ENCODE measurements around the gene ARID5A.
"Not testable (repeated sequence)": the region's sequence is repeated elsewhere in the genome, so short reads cannot be mapped to it uniquely, and the experiment has no call there.

ARID5A gene, protein sequence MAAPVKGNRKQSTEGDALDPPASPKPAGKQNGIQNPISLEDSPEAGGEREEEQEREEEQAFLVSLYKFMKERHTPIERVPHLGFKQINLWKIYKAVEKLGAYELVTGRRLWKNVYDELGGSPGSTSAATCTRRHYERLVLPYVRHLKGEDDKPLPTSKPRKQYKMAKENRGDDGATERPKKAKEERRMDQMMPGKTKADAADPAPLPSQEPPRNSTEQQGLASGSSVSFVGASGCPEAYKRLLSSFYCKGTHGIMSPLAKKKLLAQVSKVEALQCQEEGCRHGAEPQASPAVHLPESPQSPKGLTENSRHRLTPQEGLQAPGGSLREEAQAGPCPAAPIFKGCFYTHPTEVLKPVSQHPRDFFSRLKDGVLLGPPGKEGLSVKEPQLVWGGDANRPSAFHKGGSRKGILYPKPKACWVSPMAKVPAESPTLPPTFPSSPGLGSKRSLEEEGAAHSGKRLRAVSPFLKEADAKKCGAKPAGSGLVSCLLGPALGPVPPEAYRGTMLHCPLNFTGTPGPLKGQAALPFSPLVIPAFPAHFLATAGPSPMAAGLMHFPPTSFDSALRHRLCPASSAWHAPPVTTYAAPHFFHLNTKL

DNA sequence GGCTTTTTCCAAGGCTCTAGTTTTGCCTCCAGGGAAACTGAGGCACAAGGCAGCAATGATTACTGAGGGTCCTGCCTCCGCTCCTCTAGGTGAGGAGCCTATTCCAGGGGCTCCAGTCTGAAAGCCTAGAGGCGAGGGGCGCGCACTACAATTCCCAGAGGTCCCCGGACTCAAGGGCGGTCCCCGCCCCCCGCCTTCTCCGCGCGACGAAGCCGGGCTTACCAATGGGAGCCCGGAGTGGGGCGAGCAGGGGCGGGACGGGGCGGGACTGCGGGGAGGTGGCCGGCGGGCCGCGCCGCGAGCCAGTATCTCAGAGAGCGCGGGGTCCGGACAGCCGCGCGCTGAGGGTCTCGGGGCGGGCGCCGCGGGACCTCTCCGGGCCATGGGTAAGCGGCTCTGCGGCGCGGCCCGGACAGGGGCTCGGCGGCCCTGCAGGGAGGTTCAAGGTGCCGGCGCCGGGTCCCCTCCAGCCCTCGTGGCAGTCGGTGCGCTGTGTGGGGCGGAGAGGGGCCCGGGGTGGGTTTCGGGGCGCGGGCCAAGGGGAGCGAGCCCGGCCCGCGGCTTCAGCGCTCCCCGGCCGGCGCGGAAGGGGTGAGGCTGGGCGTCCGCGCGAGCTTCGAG, at the start of gene ARID5A:
ARID5A (plus strand) TSS at position 308 of the 621 bp plus-strand sequence; CDS start at position 383, 75 bp downstream.
- Mint-ChIP-seq H3K4me1 (peaks cover 48% of the 10 kb centered on the region), H3K36me3 (ENCODE audit: insufficient read depth) (peaks cover 34% of the 10 kb centered on the region), H3K9me3 (no peaks in the 10 kb centered on the region), H3K4me3 (peak within 1 kb of the TSS; percentile 96), H3K27me3 (no peaks in the 10 kb centered on the region), H3K27ac (ENCODE audit: low read depth) (peak within 1 kb of the TSS; percentile 100)
- DNase-seq (ENCODE audit: low spot score in 2 of 2) (peak; percentile 68 to 79), ATAC-seq (replicated peaks; ENCODE audit: extremely low read depth, poor library complexity, severe bottlenecking) (peak; percentile 53)

GRCh38 chr2:96489261-96489660, 47.3 kb upstream of the ARID5A start:
- no peak for ATAC-seq (replicated peaks; ENCODE audit: extremely low read depth, poor library complexity, severe bottlenecking)
- H3K4me3 Mint-ChIP-seq, result no peak overlapping the region
- H3K9me3 Mint-ChIP-seq, result no peaks in the 10 kb centered on the region
- no peaks in the 10 kb centered on the region for H3K27me3 Mint-ChIP-seq
- H3K27ac Mint-ChIP-seq (ENCODE audit: low read depth), result no peak overlapping the region
- no peak for DNase-seq (ENCODE audit: low spot score in 2 of 2)
- H3K4me1 Mint-ChIP-seq, result peaks cover 31% of the 10 kb centered on the region
- peaks cover 6% of the 10 kb centered on the region for H3K36me3 Mint-ChIP-seq (ENCODE audit: insufficient read depth)

GRCh38 chr2:96489663-96490062, 46.9 kb upstream of the ARID5A start:
- Mint-ChIP-seq H3K4me1 (peaks cover 27% of the 10 kb centered on the region), H3K9me3 (peaks cover under 1% of the 10 kb centered on the region), H3K4me3 (no peak overlapping the region), H3K27me3 (no peaks in the 10 kb centered on the region), H3K36me3 (ENCODE audit: insufficient read depth) (peaks cover 6% of the 10 kb centered on the region), H3K27ac (ENCODE audit: low read depth) (no peak overlapping the region)
- no peak for ATAC-seq (replicated peaks; ENCODE audit: extremely low read depth, poor library complexity, severe bottlenecking)
- DNase-seq (ENCODE audit: low spot score in 2 of 2), result no peak

- Mint-ChIP-seq H3K4me3 (no peak overlapping the region), H3K9me3 (peaks cover 5% of the 10 kb centered on the region), H3K27me3 (no peaks in the 10 kb centered on the region), H3K4me1 (peaks cover 5% of the 10 kb centered on the region), H3K36me3 (ENCODE audit: insufficient read depth) (no peaks in the 10 kb centered on the region), H3K27ac (ENCODE audit: low read depth) (no peak overlapping the region)
- no peak for DNase-seq (ENCODE audit: low spot score in 2 of 2)
- no peak for ATAC-seq (replicated peaks; ENCODE audit: extremely low read depth, poor library complexity, severe bottlenecking)
Observed at GRCh38 chr2:96491860-96492497, 44.6 kb upstream of the ARID5A start.

GRCh38 chr2:96493072-96493471, 43.5 kb upstream of the ARID5A start:
- no peak for DNase-seq (ENCODE audit: low spot score in 2 of 2)
- no peak for ATAC-seq (replicated peaks; ENCODE audit: extremely low read depth, poor library complexity, severe bottlenecking)
- no peaks in the 10 kb centered on the region for H3K36me3 Mint-ChIP-seq (ENCODE audit: insufficient read depth)
- peaks cover 5% of the 10 kb centered on the region for H3K9me3 Mint-ChIP-seq
- no peak overlapping the region for H3K4me3 Mint-ChIP-seq
- H3K27ac Mint-ChIP-seq (ENCODE audit: low read depth), result no peak overlapping the region
- H3K4me1 Mint-ChIP-seq, result no peaks in the 10 kb centered on the region
- H3K27me3 Mint-ChIP-seq, result no peaks in the 10 kb centered on the region

DNA sequence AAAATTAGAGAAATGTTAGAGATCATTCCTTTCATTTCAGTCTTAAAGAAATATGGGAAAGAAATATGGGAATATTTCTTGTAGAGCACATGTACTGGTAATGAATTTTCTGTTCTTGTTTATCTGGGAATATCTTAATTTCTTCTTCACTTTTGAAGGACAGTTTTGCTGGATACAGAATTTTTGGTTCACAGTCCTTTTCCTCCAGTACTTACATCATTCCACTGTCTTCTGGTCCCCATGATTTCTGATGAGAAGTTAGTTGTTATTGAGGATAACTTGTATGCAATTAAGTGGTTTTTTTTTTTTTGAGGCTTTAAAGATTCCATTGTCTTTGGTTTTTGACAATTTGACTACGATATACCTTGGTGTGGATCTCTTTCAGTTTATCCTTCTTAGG, 42.4 kb upstream of the ARID5A start:
- Mint-ChIP-seq H3K27ac (ENCODE audit: low read depth) (no peak overlapping the region), H3K27me3 (no peaks in the 10 kb centered on the region), H3K4me1 (no peaks in the 10 kb centered on the region), H3K9me3 (peaks cover 5% of the 10 kb centered on the region), H3K36me3 (ENCODE audit: insufficient read depth) (no peaks in the 10 kb centered on the region), H3K4me3 (no peak overlapping the region)
- ATAC-seq (replicated peaks; ENCODE audit: extremely low read depth, poor library complexity, severe bottlenecking) (no peak), DNase-seq (ENCODE audit: low spot score in 2 of 2) (no peak)

- H3K36me3 Mint-ChIP-seq (ENCODE audit: insufficient read depth), result no peaks in the 10 kb centered on the region
- H3K4me1 Mint-ChIP-seq, result no peaks in the 10 kb centered on the region
- DNase-seq (ENCODE audit: low spot score in 2 of 2) (no peak), ATAC-seq (replicated peaks; ENCODE audit: extremely low read depth, poor library complexity, severe bottlenecking) (no peak)
- H3K9me3 Mint-ChIP-seq, result peaks cover 5% of the 10 kb centered on the region
- H3K27me3 Mint-ChIP-seq, result no peaks in the 10 kb centered on the region
- H3K27ac Mint-ChIP-seq (ENCODE audit: low read depth), result no peak overlapping the region
- no peak overlapping the region for H3K4me3 Mint-ChIP-seq
Observed at GRCh38 chr2:96495982-96496629, 40.4 kb upstream of the ARID5A start.

GRCh38 chr2:96498021-96498431, 38.5 kb upstream of the ARID5A start:
- no peaks in the 10 kb centered on the region for H3K27me3 Mint-ChIP-seq
- DNase-seq (ENCODE audit: low spot score in 2 of 2) (no peak), ATAC-seq (replicated peaks; ENCODE audit: extremely low read depth, poor library complexity, severe bottlenecking) (no peak)
- no peak overlapping the region for H3K27ac Mint-ChIP-seq (ENCODE audit: low read depth)
- H3K4me1 Mint-ChIP-seq, result peaks cover 7% of the 10 kb centered on the region
- H3K4me3 Mint-ChIP-seq, result no peak overlapping the region
- peaks cover 5% of the 10 kb centered on the region for H3K9me3 Mint-ChIP-seq
- H3K36me3 Mint-ChIP-seq (ENCODE audit: insufficient read depth), result no peaks in the 10 kb centered on the region

- H3K27me3 Mint-ChIP-seq; ATAC-seq (replicated peaks; ENCODE audit: extremely low read depth, poor library complexity, severe bottlenecking); H3K4me1 Mint-ChIP-seq; H3K27ac Mint-ChIP-seq (ENCODE audit: low read depth); H3K36me3 Mint-ChIP-seq (ENCODE audit: insufficient read depth); DNase-seq (ENCODE audit: low spot score in 2 of 2); H3K4me3 Mint-ChIP-seq; H3K9me3 Mint-ChIP-seq: not testable (repeated sequence)
Observed at GRCh38 chr2:96498611-96499010, 37.9 kb upstream of the ARID5A start.

GRCh38 chr2:96499061-96499960, 37.2 kb upstream of the ARID5A start:
- H3K27ac Mint-ChIP-seq (ENCODE audit: low read depth), result no peak overlapping the region
- no peak overlapping the region for H3K4me3 Mint-ChIP-seq
- peaks cover 5% of the 10 kb centered on the region for H3K9me3 Mint-ChIP-seq
- peaks cover 7% of the 10 kb centered on the region for H3K4me1 Mint-ChIP-seq
- H3K27me3 Mint-ChIP-seq, result no peaks in the 10 kb centered on the region
- no peaks in the 10 kb centered on the region for H3K36me3 Mint-ChIP-seq (ENCODE audit: insufficient read depth)
- DNase-seq (ENCODE audit: low spot score in 2 of 2) (peak in 1 of 2 donors; percentile 5), ATAC-seq (replicated peaks; ENCODE audit: extremely low read depth, poor library complexity, severe bottlenecking) (no peak)

DNA sequence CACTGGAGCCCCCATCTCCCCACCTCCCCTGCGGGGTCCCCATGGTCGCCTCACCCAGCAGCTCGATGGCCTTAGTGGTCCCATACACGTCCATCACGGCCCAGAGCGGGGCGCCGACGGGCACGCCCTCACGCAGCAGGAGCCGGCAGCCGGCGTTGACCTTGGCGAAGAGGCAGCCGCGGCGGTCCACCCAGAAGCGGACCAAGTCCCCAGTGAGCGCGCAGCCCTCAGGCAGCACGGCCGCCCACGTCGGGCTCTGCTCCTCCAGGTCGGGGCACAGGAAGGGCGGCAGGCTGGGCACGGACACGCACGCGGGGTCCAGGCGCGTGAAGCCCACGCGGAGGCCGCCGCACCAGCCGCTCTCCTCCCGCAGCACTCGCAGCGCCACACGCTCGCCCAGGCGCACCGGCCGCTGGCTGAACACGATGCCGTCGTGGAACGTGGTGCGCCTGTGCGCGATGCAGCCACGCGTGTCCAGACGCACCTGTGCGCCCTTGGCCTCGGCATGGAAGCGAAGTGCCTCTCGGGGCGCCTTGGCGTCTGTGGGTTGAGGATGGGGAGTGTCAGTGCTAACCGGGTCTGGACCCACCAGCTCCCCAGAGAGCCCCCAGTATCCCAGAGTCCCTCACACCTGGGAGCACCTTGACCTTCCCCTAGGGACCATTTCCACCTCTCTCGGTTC, 36.0 kb upstream of the ARID5A start:
- no peak for ATAC-seq (replicated peaks; ENCODE audit: extremely low read depth, poor library complexity, severe bottlenecking)
- Mint-ChIP-seq H3K9me3 (no peaks in the 10 kb centered on the region), H3K4me3 (no peak overlapping the region), H3K4me1 (peaks cover 7% of the 10 kb centered on the region), H3K27ac (ENCODE audit: low read depth) (no peak overlapping the region), H3K36me3 (ENCODE audit: insufficient read depth) (peaks cover 2% of the 10 kb centered on the region), H3K27me3 (no peaks in the 10 kb centered on the region)
- DNase-seq (ENCODE audit: low spot score in 2 of 2), result peak in 1 of 2 donors; percentile 9

All from central memory CD8-positive, alpha-beta T cell (primary cell).